Glutamatergic neuron (in vitro differentiated cells): ENCODE data around the gene MGA. TPM values are rescaled to one million over a fixed set of nuclear protein-coding genes. Genes with fewer than 3 reads are reported as not detected.
"Not testable (repeated sequence)": the region's sequence is repeated elsewhere in the genome, so short reads cannot be mapped to it uniquely, and the experiment has no call there.

Experiments used
- DNase-seq: peaks from one replicate; pipeline ENCODE4 v3.0.0; 2022
- H3K27ac Mint-ChIP-seq: one replicate; pipeline ENCODE4 v1.8.0; 2020; ENCODE audit warnings: mild to moderate bottlenecking, mixed read lengths, inconsistent platforms; ENCODE audit not compliant: unreplicated experiment
- H3K27me3 Mint-ChIP-seq: one replicate; pipeline ENCODE4 v1.8.0; 2020; ENCODE audit warnings: mild to moderate bottlenecking, moderate library complexity, mixed read lengths, inconsistent platforms; ENCODE audit not compliant: unreplicated experiment
- H3K36me3 Mint-ChIP-seq: one replicate; pipeline ENCODE4 v1.8.0; 2020; ENCODE audit warnings: mild to moderate bottlenecking, mixed read lengths, inconsistent platforms; ENCODE audit not compliant: unreplicated experiment
- H3K4me1 Mint-ChIP-seq: one replicate; pipeline ENCODE4 v1.8.0; 2020; ENCODE audit warnings: mild to moderate bottlenecking, low read depth, mixed read lengths, inconsistent platforms; ENCODE audit not compliant: unreplicated experiment
- H3K4me3 Mint-ChIP-seq: one replicate; pipeline ENCODE4 v1.8.0; 2020; ENCODE audit warnings: mild to moderate bottlenecking, mixed read lengths, inconsistent platforms; ENCODE audit not compliant: unreplicated experiment
- H3K9me3 Mint-ChIP-seq: one replicate; pipeline ENCODE4 v1.8.0; 2020; ENCODE audit warnings: mild to moderate bottlenecking, moderate library complexity, mixed read lengths, inconsistent platforms; ENCODE audit not compliant: unreplicated experiment
- CTCF ChIP-seq: fragments of 200-600 bp; sonication (generic); IDR thresholded peaks from one replicate; pipeline ENCODE4 v1.5.0; 2021; ENCODE audit not compliant: partially characterized antibody, unreplicated experiment
- total RNA-seq: library from RNA; stranded (reverse); fragmentation: NEBNext Ultra II Directional; extraction: Animal tissue kit (Norgen Biotek cat#: 25700); gene quantifications from one replicate; pipeline ENCODE4 v1.2.1, GENCODE V29; 2021; ENCODE audit not compliant: unreplicated experiment

MGA gene
- total RNA-seq, 1 donor from 2014 or later = 68.9 TPM

- H3K27ac Mint-ChIP-seq = no peak overlapping the region
- TF ChIP-seq CTCF = no peak
- H3K4me1 Mint-ChIP-seq = no peaks in the 10 kb centered on the region
- no peaks in the 10 kb centered on the region for H3K9me3 Mint-ChIP-seq
- no peak overlapping the region for H3K4me3 Mint-ChIP-seq
- peaks cover 2% of the 10 kb centered on the region for H3K27me3 Mint-ChIP-seq
- no peaks in the 10 kb centered on the region for H3K36me3 Mint-ChIP-seq
- no peak for DNase-seq
Observed at GRCh38 chr15:41734079-41734478, 73.9 kb downstream of the MGA start.

DNA sequence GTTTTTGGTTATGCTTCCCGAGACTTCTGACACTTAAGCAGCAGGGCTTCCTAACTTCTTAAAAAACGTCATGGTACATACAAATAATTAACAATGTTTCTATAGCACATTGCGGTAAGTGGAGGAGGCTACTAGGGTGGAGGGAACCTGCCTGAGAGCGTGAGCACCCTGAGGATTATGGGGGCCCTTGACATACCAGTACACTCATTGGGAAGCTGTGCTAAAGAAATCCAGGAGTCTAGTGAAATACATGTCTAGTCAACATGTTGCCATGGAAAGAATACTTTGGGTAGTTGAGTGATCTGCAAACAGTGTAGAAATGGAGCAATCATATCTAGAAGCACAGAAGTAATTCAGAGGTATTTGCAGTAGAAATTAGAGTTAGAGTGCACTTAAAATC lies 74.8 kb downstream of the MGA start:
- Mint-ChIP-seq H3K27me3 (peaks cover 2% of the 10 kb centered on the region), H3K9me3 (no peaks in the 10 kb centered on the region), H3K27ac (no peak overlapping the region), H3K4me3 (no peak overlapping the region), H3K4me1 (no peaks in the 10 kb centered on the region), H3K36me3 (no peaks in the 10 kb centered on the region)
- no peak for TF ChIP-seq CTCF
- no peak for DNase-seq

GRCh38 chr15:41735492-41735891 lies 75.3 kb downstream of the MGA start:
- H3K36me3 Mint-ChIP-seq, DNase-seq, H3K4me1 Mint-ChIP-seq, H3K4me3 Mint-ChIP-seq, H3K27ac Mint-ChIP-seq, H3K9me3 Mint-ChIP-seq, H3K27me3 Mint-ChIP-seq: not testable (repeated sequence)

DNA sequence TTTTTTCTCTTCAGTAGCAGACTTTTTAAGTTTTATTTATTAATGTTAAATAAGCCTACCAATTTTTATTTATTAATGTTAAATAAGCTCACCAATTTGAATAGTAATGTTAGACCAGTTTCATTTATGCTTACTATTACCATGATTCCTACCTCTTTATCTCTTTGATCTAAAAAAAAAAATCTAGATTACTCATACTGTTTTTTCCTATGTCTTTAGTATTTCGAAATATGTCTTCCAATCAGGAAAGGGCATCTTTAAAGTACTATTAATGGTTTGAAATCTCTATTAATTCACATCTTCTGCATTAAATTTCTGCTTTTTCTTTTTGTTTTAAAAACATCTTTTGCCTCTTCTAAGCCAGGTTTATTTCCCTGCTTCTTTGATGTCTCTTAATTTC lies 86.6 kb downstream of the MGA start:
- no peak for TF ChIP-seq CTCF
- no peaks in the 10 kb centered on the region for H3K27me3 Mint-ChIP-seq
- H3K4me3 Mint-ChIP-seq = no peak overlapping the region
- H3K9me3 Mint-ChIP-seq = peaks cover 1% of the 10 kb centered on the region
- H3K36me3 Mint-ChIP-seq = peaks cover 4% of the 10 kb centered on the region
- no peak overlapping the region for H3K27ac Mint-ChIP-seq
- DNase-seq = no peak
- H3K4me1 Mint-ChIP-seq = no peaks in the 10 kb centered on the region

DNA sequence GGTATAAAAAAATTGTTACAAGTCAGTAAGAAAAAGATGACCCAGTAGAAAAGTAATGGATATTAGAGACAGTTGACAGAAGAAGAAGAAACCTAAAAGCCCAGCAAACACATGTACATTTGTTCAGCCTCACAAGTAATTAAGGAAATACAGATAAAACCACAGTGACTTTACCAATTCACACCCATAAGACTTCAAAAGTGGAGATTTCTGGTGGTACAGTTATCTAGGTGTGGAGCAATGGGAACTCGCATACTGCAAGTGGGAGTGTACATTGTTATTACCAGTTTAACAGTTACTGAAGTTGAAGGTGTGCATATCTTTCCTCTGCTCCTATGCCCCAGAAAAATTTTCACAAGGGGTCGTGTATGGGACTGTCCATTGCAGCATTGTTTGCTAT lies 96.0 kb downstream of the MGA start:
- DNase-seq = no peak
- peaks cover 4% of the 10 kb centered on the region for H3K36me3 Mint-ChIP-seq
- no peak overlapping the region for H3K27ac Mint-ChIP-seq
- no peaks in the 10 kb centered on the region for H3K4me1 Mint-ChIP-seq
- no peak overlapping the region for H3K4me3 Mint-ChIP-seq
- H3K27me3 Mint-ChIP-seq = peaks cover 1% of the 10 kb centered on the region
- TF ChIP-seq CTCF = no peak
- H3K9me3 Mint-ChIP-seq = no peaks in the 10 kb centered on the region

DNA sequence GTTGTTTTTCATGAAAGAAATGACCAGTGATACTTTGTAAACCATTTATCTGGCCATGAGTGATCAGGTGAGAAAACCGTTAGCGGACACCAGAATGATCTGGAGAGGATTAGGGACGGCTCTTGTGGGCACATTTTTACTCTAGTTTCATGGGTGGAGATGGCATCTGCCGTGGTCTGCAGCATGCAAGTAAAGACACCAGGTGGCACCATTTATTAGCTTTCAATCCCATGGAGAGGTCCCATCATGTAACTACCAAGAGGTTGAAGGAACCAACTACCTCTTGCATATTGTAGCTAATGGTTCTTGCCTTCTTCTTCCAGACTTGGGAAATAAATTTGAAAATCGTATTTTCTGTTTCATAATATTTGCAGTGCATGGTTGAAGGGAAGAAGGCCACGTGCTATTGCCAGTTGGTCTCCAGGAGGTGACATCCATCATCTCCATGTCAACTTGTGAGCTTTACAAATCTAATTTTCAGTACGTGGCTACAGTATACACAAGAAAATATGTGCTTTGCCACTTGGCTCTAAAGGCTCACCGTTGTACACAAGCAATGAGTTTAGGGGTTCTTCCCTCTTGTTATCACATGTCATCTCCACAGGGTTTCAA lies 112.6 kb downstream of the MGA start:
- H3K27me3 Mint-ChIP-seq = peaks cover 4% of the 10 kb centered on the region
- peaks cover 19% of the 10 kb centered on the region for H3K4me1 Mint-ChIP-seq
- H3K27ac Mint-ChIP-seq = peak overlapping the region; percentile 65
- no peak for DNase-seq
- H3K9me3 Mint-ChIP-seq = peaks cover 3% of the 10 kb centered on the region
- H3K4me3 Mint-ChIP-seq = peak overlapping the region; percentile 93
- H3K36me3 Mint-ChIP-seq = no peaks in the 10 kb centered on the region
- no peak for TF ChIP-seq CTCF
